HL-60 (cell line): ENCODE measurements around the gene ANKRD55.

ENCODE experiments used
- CTCF ChIP-seq: IDR thresholded peaks from one replicate; pipeline ENCODE4 v1.5.1; 2011; ENCODE audit warnings: low read length, control low read depth, inconsistent platforms; ENCODE audit not compliant: insufficient read depth
- GABPA ChIP-seq: IDR thresholded peaks from 2 replicates; pipeline ENCODE4 v1.6.1; 2012; ENCODE audit warnings: low read depth
- POLR2AphosphoS5 ChIP-seq: IDR thresholded peaks from 2 replicates; pipeline ENCODE4 v1.6.1; 2012; ENCODE audit warnings: low read depth
- SPI1 ChIP-seq: IDR thresholded peaks from 2 replicates; pipeline ENCODE4 v1.6.1; 2012; ENCODE audit warnings: low read depth, mild to moderate bottlenecking, borderline replicate concordance
- TF ChIP-seq, protein P1 (sequence below): IDR thresholded peaks from 2 replicates; pipeline ENCODE4 v1.6.1; 2012; ENCODE audit warnings: low read depth; ENCODE audit not compliant: insufficient replicate concordance

DNA sequence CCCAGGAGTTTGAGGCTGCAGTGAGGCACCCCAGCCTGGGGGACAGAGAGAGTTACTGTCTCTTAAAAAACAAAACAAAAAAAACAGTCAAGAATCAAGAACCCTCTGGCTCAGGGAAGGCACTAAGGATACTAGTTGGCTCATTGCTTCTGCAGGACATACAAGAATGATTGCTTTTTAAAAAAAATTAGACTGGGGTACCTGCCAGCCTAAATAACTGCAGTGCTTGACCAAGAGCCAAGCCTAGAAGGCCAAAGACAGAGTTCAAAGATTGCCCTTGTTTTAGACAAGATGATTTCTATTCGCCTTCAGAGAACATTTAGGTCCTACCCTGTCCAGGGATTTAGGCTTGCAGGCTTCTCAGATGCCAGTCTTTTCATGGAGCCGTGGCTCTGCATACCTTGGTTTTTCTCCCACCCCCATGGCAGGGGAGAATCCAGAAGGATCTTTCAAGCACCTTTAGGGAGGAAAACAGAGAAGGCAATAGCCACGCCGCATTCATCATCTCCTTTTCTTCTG lies 144.6 kb downstream of the ANKRD55 start:
- TF ChIP-seq CTCF (no peak), POLR2AphosphoS5 (no peak), GABPA (no peak), SPI1 (no peak)
- TF ChIP-seq, protein P1, sequence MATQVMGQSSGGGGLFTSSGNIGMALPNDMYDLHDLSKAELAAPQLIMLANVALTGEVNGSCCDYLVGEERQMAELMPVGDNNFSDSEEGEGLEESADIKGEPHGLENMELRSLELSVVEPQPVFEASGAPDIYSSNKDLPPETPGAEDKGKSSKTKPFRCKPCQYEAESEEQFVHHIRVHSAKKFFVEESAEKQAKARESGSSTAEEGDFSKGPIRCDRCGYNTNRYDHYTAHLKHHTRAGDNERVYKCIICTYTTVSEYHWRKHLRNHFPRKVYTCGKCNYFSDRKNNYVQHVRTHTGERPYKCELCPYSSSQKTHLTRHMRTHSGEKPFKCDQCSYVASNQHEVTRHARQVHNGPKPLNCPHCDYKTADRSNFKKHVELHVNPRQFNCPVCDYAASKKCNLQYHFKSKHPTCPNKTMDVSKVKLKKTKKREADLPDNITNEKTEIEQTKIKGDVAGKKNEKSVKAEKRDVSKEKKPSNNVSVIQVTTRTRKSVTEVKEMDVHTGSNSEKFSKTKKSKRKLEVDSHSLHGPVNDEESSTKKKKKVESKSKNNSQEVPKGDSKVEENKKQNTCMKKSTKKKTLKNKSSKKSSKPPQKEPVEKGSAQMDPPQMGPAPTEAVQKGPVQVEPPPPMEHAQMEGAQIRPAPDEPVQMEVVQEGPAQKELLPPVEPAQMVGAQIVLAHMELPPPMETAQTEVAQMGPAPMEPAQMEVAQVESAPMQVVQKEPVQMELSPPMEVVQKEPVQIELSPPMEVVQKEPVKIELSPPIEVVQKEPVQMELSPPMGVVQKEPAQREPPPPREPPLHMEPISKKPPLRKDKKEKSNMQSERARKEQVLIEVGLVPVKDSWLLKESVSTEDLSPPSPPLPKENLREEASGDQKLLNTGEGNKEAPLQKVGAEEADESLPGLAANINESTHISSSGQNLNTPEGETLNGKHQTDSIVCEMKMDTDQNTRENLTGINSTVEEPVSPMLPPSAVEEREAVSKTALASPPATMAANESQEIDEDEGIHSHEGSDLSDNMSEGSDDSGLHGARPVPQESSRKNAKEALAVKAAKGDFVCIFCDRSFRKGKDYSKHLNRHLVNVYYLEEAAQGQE, result no peak
